SK-N-MC (cell line): ENCODE data around the gene UBE2G1.

Experiments used
- DNase-seq: peaks from one replicate; pipeline ENCODE4 v3.0.0-alpha.2; 2011; ENCODE audit warnings: low read depth, low spot score
- H3K27ac ChIP-seq: fragments of 200-600 bp; sonication (generic); 2 replicates; pipeline ENCODE4 v1.5.1; 2016; ENCODE audit warnings: mixed run types
- H3K36me3 ChIP-seq: fragments of 200-600 bp; sonication (generic); 2 replicates; pipeline ENCODE4 v1.6.1; 2017; ENCODE audit warnings: antibody characterized with exemption, low read length, mixed read lengths; ENCODE audit not compliant: insufficient read depth
- H3K4me3 ChIP-seq: fragments of 200-600 bp; sonication (generic); 2 replicates; pipeline ENCODE4 v1.5.1; 2016
- H3K9ac ChIP-seq: fragments of 200-600 bp; sonication (generic); 2 replicates; pipeline ENCODE4 v1.8.0; 2017; ENCODE audit warnings: mixed run types, mixed read lengths; ENCODE audit not compliant: insufficient read length
- H3K9me3 ChIP-seq: fragments of 200-600 bp; sonication (generic); 2 replicates; pipeline ENCODE4 v1.6.1; 2017; ENCODE audit warnings: low read depth, mild to moderate bottlenecking, antibody characterized with exemption, low read length, moderate library complexity, mixed read lengths
- EZH2 ChIP-seq: fragments of 200-600 bp; sonication (generic); IDR thresholded peaks from one replicate; pipeline ENCODE4 v1.6.1; 2017; ENCODE audit warnings: antibody characterized with exemption
- FOXP2 ChIP-seq: optimal IDR thresholded peaks from 2 replicates; pipeline ENCODE3; 2011; ENCODE audit warnings: mild to moderate bottlenecking, moderate library complexity; ENCODE audit not compliant: insufficient read depth; ENCODE audit errors: extremely low read length, control extremely low read depth
- POLR2AphosphoS5 ChIP-seq: IDR thresholded peaks from 2 replicates; pipeline ENCODE4 v1.6.1; 2012; ENCODE audit warnings: mild to moderate bottlenecking, low read depth, low read length, borderline replicate concordance

Gene UBE2G1

DNA sequence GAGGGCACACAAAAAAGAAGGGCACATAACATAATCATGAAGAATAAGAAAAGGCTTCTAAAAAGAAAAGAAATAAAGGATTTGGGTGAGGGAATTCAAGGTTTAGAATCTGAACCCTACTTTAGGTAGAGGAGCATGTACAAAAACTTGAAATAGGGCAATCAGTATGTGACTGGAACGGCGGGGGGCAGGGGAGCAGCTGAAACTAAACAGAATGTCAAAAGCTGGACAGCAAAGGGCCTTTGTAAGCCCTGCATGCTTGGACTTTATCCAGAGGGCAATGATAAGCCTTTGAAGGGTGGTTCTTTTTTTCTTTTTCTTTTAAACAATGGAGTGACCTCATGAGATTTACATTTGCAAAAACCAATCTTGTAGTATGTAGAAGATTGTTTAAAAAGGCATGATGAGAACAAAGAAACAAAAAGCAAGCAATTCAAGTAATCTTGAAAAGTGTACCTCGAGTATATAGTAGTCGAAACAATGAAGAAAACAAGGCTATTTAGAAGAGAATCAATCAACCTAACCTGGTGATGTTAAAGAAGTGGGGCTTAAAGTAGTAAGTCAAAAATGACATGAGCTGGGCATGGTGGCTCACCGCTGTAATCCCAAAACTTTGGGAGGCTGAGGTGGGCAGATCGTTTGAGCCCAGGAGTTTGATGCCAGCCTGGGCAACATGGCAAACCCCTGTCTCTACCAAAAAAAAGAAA lies 56.0 kb downstream of the UBE2G1 start:
- Histone ChIP-seq H3K27ac (peak overlapping the region; percentile 49), H3K9ac (no peak overlapping the region), H3K9me3 (no peaks in the 10 kb centered on the region), H3K36me3 (peaks cover 18% of the 10 kb centered on the region), H3K4me3 (peak overlapping the region; percentile 34; the same call in 1 of the 2 replicates)
- TF ChIP-seq POLR2AphosphoS5 (no peak), FOXP2 (no peak), EZH2 (no peak)
- DNase-seq: no peak

DNA sequence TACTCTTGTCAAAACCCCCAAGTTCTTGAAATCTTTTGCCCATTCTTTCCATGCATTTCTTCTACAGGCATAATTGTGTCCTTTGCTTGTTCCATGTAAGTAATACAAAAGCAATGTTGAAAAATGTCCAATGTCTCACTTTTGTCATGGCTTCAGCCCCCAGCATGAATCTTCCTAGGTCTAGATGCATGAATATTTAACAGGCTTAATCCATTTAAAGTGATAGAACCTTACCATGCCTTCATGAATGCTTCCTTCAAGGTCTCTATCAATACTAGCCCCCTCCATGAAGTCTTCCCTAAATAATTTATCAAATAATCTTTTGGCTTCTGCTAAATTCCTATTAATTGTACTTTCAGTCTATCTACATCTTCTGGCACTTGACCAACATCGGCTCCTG lies 56.6 kb downstream of the UBE2G1 start:
- H3K27ac ChIP-seq: peak overlapping the region; percentile 49
- DNase-seq: no peak
- H3K36me3 ChIP-seq: peaks cover 18% of the 10 kb centered on the region
- no peaks in the 10 kb centered on the region for H3K9me3 ChIP-seq
- H3K9ac ChIP-seq: no peak overlapping the region
- H3K4me3 ChIP-seq: peak overlapping the region; percentile 34; the same call in 1 of the 2 replicates
- no peak for TF ChIP-seq POLR2AphosphoS5
- no peak for TF ChIP-seq EZH2
- TF ChIP-seq FOXP2: no peak

DNA sequence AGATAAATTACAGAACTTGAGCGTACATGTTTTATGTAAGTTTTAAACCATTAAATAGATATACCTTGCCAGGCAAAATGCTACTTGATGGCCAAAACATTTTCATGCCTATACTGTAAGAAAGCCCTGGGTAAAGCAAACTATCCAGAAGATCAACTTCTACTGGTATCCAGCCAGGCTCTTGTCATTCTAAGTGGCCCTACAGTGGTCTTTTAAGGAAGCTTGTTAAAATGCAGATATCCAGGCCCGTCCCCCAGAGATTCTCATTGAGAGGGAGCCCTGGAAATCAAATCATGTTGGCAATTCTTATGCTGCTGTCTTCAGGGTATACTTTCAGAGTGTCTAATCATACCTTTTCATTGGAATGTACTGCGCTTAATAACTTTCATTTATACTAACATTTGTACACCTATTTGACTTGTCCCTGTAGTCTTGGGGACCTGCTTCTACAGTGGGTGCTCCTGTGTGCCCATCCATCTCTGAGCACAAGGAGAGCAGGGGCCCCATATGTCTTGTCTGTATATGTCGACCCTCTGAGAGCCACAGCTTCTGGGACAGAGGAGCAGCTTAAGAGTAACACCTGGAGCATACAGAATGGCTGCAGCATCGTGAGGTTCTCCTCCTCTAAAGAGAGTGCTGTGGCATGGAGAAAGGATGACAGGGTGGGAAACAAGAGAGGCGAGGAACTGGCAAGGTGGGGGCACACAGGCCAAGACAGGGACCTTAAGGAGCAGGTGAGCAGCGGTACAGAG lies 59.1 kb downstream of the UBE2G1 start:
- H3K9me3 ChIP-seq: no peaks in the 10 kb centered on the region
- no peak for TF ChIP-seq EZH2
- TF ChIP-seq FOXP2: no peak
- no peak for TF ChIP-seq POLR2AphosphoS5
- DNase-seq: no peak
- no peak overlapping the region for H3K27ac ChIP-seq
- H3K4me3 ChIP-seq: no peak overlapping the region
- H3K9ac ChIP-seq: no peak overlapping the region
- peaks cover 37% of the 10 kb centered on the region for H3K36me3 ChIP-seq

DNA sequence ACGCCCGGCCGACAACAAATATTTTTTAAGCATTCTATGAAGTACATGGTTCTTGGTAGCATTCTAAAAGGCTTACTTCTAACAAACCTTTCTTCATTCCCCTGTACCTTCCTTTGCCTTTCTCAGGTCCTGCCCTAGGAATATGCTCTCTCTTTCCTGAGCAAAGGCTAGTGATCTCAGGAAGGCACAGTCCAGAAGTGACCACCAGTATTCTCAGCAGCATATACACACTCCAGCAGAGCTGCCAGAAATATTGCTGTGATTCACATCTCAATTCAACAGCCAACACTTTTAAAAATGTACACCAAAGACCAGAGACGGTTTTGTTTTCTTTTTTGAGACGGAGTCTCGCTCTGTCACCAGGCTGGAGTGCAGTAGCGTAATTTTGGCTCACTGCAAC lies 61.3 kb downstream of the UBE2G1 start:
- DNase-seq: no peak

GRCh38 chr17:4304417-4305027 lies 62.0 kb downstream of the UBE2G1 start:
- Histone ChIP-seq H3K4me3 (no peak overlapping the region), H3K9ac (no peak overlapping the region), H3K27ac (no peak overlapping the region), H3K9me3 (no peaks in the 10 kb centered on the region), H3K36me3 (peaks cover 48% of the 10 kb centered on the region)
- DNase-seq: no peak
- TF ChIP-seq EZH2: no peak
- no peak for TF ChIP-seq POLR2AphosphoS5
- TF ChIP-seq FOXP2: no peak

More for the DNA sequence above, 61.3 kb downstream of the UBE2G1 start:
- no peaks in the 10 kb centered on the region for H3K9me3 ChIP-seq
- H3K4me3 ChIP-seq: no peak overlapping the region
- H3K9ac ChIP-seq: no peak overlapping the region
- TF ChIP-seq POLR2AphosphoS5: no peak
- TF ChIP-seq EZH2: no peak
- no peak for TF ChIP-seq FOXP2
- H3K27ac ChIP-seq: no peak overlapping the region
- H3K36me3 ChIP-seq: peaks cover 48% of the 10 kb centered on the region

- no peak overlapping the region for H3K9ac ChIP-seq
- H3K36me3 ChIP-seq: peaks cover 61% of the 10 kb centered on the region
- H3K9me3 ChIP-seq: no peaks in the 10 kb centered on the region
- TF ChIP-seq POLR2AphosphoS5: no peak
- TF ChIP-seq FOXP2: no peak
- no peak for TF ChIP-seq EZH2
- H3K4me3 ChIP-seq: no peak overlapping the region
- no peak for DNase-seq
- no peak overlapping the region for H3K27ac ChIP-seq
These were observed 65.4 kb downstream of the UBE2G1 start for GRCh38 chr17:4301066-4301465.

DNA sequence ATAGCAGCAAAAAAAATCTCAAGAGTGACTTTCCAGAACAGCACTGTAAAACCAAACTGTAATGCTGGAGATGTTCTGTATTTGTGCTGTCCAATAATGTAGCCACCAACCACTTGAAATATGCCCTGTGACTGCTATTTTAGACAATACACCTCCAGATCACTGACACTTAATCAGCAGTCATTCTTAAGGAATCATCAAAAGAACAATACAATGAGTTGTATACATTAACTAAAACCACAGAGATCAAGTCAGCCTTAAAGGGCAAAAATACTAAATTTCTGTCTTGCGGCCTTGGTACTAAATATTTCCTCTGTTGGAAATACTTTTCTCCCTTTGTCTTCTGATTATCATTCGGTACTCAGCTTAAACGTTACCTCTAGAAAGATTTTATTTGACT lies 69.1 kb downstream of the UBE2G1 start:
- H3K36me3 ChIP-seq: peaks cover 63% of the 10 kb centered on the region
- DNase-seq: no peak
- H3K4me3 ChIP-seq: no peak overlapping the region
- H3K9ac ChIP-seq: no peak overlapping the region
- H3K27ac ChIP-seq: peak overlapping the region; percentile 62; the same call in 1 of the 2 replicates
- TF ChIP-seq POLR2AphosphoS5 (no peak), FOXP2 (no peak), EZH2 (no peak)
- no peaks in the 10 kb centered on the region for H3K9me3 ChIP-seq

DNA sequence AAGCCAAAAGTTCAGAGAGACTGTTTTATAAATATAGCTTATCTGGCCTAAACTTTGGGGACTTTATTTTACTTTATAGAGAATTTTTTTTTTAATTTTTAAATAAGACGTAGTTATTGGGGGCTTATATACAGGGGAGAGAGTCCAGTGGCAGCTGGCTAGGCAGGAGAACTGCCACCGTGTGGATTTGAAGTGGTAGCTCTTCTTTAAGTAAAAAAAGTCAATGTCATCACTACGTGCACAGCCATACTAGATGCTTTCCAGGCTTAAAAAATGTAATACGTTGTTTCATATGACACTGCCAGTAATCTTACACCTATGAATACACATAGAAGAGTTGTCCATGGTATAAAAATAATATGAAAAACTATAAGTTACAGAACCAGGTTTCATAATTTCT lies 70.8 kb downstream of the UBE2G1 start:
- peaks cover 65% of the 10 kb centered on the region for H3K36me3 ChIP-seq
- no peak overlapping the region for H3K9ac ChIP-seq
- TF ChIP-seq POLR2AphosphoS5 (no peak), FOXP2 (no peak), EZH2 (no peak)
- no peak overlapping the region for H3K4me3 ChIP-seq
- DNase-seq: no peak
- H3K27ac ChIP-seq: no peak overlapping the region
- no peaks in the 10 kb centered on the region for H3K9me3 ChIP-seq
